CD4-positive, CD25-positive, alpha-beta regulatory T cell (primary cell): ENCODE results near the gene NCLN. TPM values are rescaled to one million over a fixed set of nuclear protein-coding genes. Genes with fewer than 3 reads are reported as not detected.
"Not testable (repeated sequence)": the region's sequence is repeated elsewhere in the genome, so short reads cannot be mapped to it uniquely, and the experiment has no call there.

Experiments
- ATAC-seq, 2 donors: fragments of 150-1000 bp; cut with Tn5 transposase; one replicate each; pipeline ENCODE4 v1.10.0; 2021; ENCODE audit warnings: low read depth in 2 of 2, moderate number of reproducible peaks in 2 of 2, moderate library complexity in 1 of 2
- DNase-seq, 3 donors: peaks; one replicate each; pipeline versions ENCODE4 v3.0.0 to v3.0.0-alpha.2; 2012 to 2022; ENCODE audit warnings: mixed read lengths in 1 of 3
- H3K27ac ChIP-seq: one replicate; pipeline ENCODE4 v1.7.0; 2013; ENCODE audit warnings: mild to moderate bottlenecking, low read length; ENCODE audit not compliant: insufficient read depth, poor library complexity, severe bottlenecking
- H3K27me3 ChIP-seq: one replicate; pipeline ENCODE4 v1.7.0; 2013; ENCODE audit warnings: low read length; ENCODE audit not compliant: control insufficient read depth, insufficient read depth
- H3K36me3 ChIP-seq: one replicate; pipeline ENCODE4 v1.7.0; 2013; ENCODE audit warnings: mild to moderate bottlenecking, low read length, moderate library complexity; ENCODE audit not compliant: control insufficient read depth, insufficient read depth
- H3K4me1 ChIP-seq: 2 replicates; pipeline ENCODE4 v1.7.0; 2013; ENCODE audit warnings: mild to moderate bottlenecking, low read length; ENCODE audit not compliant: insufficient read depth, control insufficient read depth, poor library complexity, severe bottlenecking
- H3K4me3 ChIP-seq: one replicate; pipeline ENCODE4 v1.7.0; 2013; ENCODE audit warnings: low read depth, mild to moderate bottlenecking, low read length, moderate library complexity
- H3K9me3 ChIP-seq, 2 experiments: 1 replicate in 1 of 2; 2 replicates in 1 of 2; pipeline ENCODE4 v1.7.0; 2013; ENCODE audit warnings: low read length in 2 of 2, mild to moderate bottlenecking in 1 of 2, moderate library complexity in 1 of 2; ENCODE audit not compliant: control insufficient read depth in 2 of 2
- H3K27ac Mint-ChIP-seq, 3 donors: one replicate each; pipeline ENCODE4 v1.8.0; 2020 to 2022; ENCODE audit warnings: mild to moderate bottlenecking in 3 of 3, mixed read lengths in 3 of 3, moderate library complexity in 2 of 3
- H3K27me3 Mint-ChIP-seq: one replicate; pipeline ENCODE4 v1.8.0; 2022; ENCODE audit warnings: mild to moderate bottlenecking, mixed read lengths
- H3K36me3 Mint-ChIP-seq: one replicate; pipeline ENCODE4 v1.8.0; 2020; ENCODE audit warnings: mixed read lengths
- H3K4me1 Mint-ChIP-seq, 4 donors: one replicate each; pipeline ENCODE4 v1.8.0; 2020 to 2022; ENCODE audit warnings: mixed read lengths in 4 of 4, mild to moderate bottlenecking in 1 of 4
- H3K4me3 Mint-ChIP-seq, 4 donors: one replicate each; pipeline ENCODE4 v1.8.0; 2020 to 2022; ENCODE audit warnings: mild to moderate bottlenecking in 4 of 4, mixed read lengths in 4 of 4, moderate library complexity in 3 of 4
- H3K9me3 Mint-ChIP-seq, 7 donors: one replicate each; pipeline ENCODE4 v1.8.0; 2020 to 2022; ENCODE audit warnings: mixed read lengths in 7 of 7, mild to moderate bottlenecking in 3 of 7, moderate library complexity in 2 of 7
- polyA plus RNA-seq, 4 donors: library from polyadenylated mRNA; unstranded; fragments of 300-500 nt; fragmentation: Illumina TruSeq; gene quantifications; one replicate each; pipeline ENCODE4 v1.2.3, GENCODE V29; 2021
- total RNA-seq: library from RNA; stranded (reverse); gene quantifications from one replicate; pipeline ENCODE4 v1.2.3, GENCODE V29; 2022

The NCLN gene
- total and polyA plus RNA-seq, 5 donors from 2014 or later = 13.3 to 48.0 (median 25.0) TPM

- Mint-ChIP-seq H3K9me3 (peaks cover 0 to 3% (median 0%) of the 10 kb centered on the region in 7 donors), H3K36me3 (no peaks in the 10 kb centered on the region), H3K27me3 (peaks cover 19% of the 10 kb centered on the region), H3K4me3 (no peak overlapping the region), H3K27ac (no peak overlapping the region), H3K4me1 (peaks cover 0 to 2% (median under 1%) of the 10 kb centered on the region in 4 donors)
- Histone ChIP-seq H3K4me3 (no peak overlapping the region), H3K9me3 (no peaks in the 10 kb centered on the region), H3K36me3 (no peaks in the 10 kb centered on the region), H3K27me3 (peaks cover 3% of the 10 kb centered on the region), H3K27ac (no peak overlapping the region), H3K4me1 (no peaks in the 10 kb centered on the region)
- ATAC-seq (no peak), DNase-seq (no peak)
Observed at GRCh38 chr19:3231288-3231687, 45.6 kb downstream of the NCLN start.

GRCh38 chr19:3233116-3233515 is 47.4 kb downstream of the NCLN start:
- no peaks in the 10 kb centered on the region for H3K9me3 ChIP-seq
- Mint-ChIP-seq H3K36me3 (no peaks in the 10 kb centered on the region), H3K27ac (no peak overlapping the region), H3K4me1 (peaks cover 0 to 2% (median 0%) of the 10 kb centered on the region in 4 donors), H3K4me3 (no peak overlapping the region), H3K27me3 (peaks cover 9% of the 10 kb centered on the region), H3K9me3 (peaks cover 0 to 3% (median 0%) of the 10 kb centered on the region in 7 donors)
- H3K4me1 ChIP-seq = no peaks in the 10 kb centered on the region
- H3K36me3 ChIP-seq = no peaks in the 10 kb centered on the region
- H3K27me3 ChIP-seq = peaks cover 3% of the 10 kb centered on the region
- H3K27ac ChIP-seq = no peak overlapping the region
- H3K4me3 ChIP-seq = no peak overlapping the region
- no peak for DNase-seq
- ATAC-seq = no peak

- Mint-ChIP-seq H3K36me3 (no peaks in the 10 kb centered on the region), H3K27ac (no peak overlapping the region), H3K4me3 (no peak overlapping the region), H3K27me3 (peaks cover 9% of the 10 kb centered on the region), H3K9me3 (peaks cover 0 to 3% (median 0%) of the 10 kb centered on the region in 7 donors), H3K4me1 (peaks cover 0 to 2% (median 0%) of the 10 kb centered on the region in 4 donors)
- Histone ChIP-seq H3K4me1 (no peaks in the 10 kb centered on the region), H3K27ac (no peak overlapping the region), H3K9me3 (no peaks in the 10 kb centered on the region), H3K27me3 (peaks cover 3% of the 10 kb centered on the region), H3K4me3 (no peak overlapping the region), H3K36me3 (no peaks in the 10 kb centered on the region)
- no peak for ATAC-seq
- DNase-seq = no peak
Observed at GRCh38 chr19:3233831-3234230, 48.1 kb downstream of the NCLN start.

GRCh38 chr19:3234800-3235199 is 49.1 kb downstream of the NCLN start:
- H3K4me3 ChIP-seq = no peak overlapping the region
- no peaks in the 10 kb centered on the region for H3K4me1 ChIP-seq
- no peak overlapping the region for H3K27ac ChIP-seq
- Mint-ChIP-seq H3K4me1 (peaks cover 0 to 2% (median 0%) of the 10 kb centered on the region in 4 donors), H3K36me3 (no peaks in the 10 kb centered on the region), H3K27ac (no peak overlapping the region), H3K9me3 (peaks cover 0 to 3% (median 0%) of the 10 kb centered on the region in 7 donors), H3K4me3 (no peak overlapping the region), H3K27me3 (peaks cover under 1% of the 10 kb centered on the region)
- no peaks in the 10 kb centered on the region for H3K9me3 ChIP-seq
- ATAC-seq = no peak
- DNase-seq = no peak
- no peaks in the 10 kb centered on the region for H3K36me3 ChIP-seq
- H3K27me3 ChIP-seq = peaks cover 3% of the 10 kb centered on the region

- H3K36me3 ChIP-seq, H3K4me3 Mint-ChIP-seq, H3K27ac Mint-ChIP-seq, H3K4me3 ChIP-seq, H3K27me3 Mint-ChIP-seq, H3K36me3 Mint-ChIP-seq, H3K4me1 ChIP-seq, H3K27me3 ChIP-seq, H3K27ac ChIP-seq, ATAC-seq, H3K9me3 ChIP-seq, H3K9me3 Mint-ChIP-seq, DNase-seq, H3K4me1 Mint-ChIP-seq: not testable (repeated sequence)
Observed at GRCh38 chr19:3235604-3236003, 49.9 kb downstream of the NCLN start.

GRCh38 chr19:3236272-3236671 is 50.5 kb downstream of the NCLN start:
- H3K27ac ChIP-seq = no peak overlapping the region
- no peaks in the 10 kb centered on the region for H3K4me1 ChIP-seq
- ATAC-seq (no peak), DNase-seq (no peak)
- H3K27me3 ChIP-seq = peaks cover 3% of the 10 kb centered on the region
- Mint-ChIP-seq H3K4me3 (no peak overlapping the region), H3K4me1 (peaks cover 0 to 2% (median 0%) of the 10 kb centered on the region in 4 donors), H3K27ac (no peak overlapping the region), H3K9me3 (peaks cover 0 to 3% (median 0%) of the 10 kb centered on the region in 7 donors), H3K27me3 (no peaks in the 10 kb centered on the region), H3K36me3 (no peaks in the 10 kb centered on the region)
- no peak overlapping the region for H3K4me3 ChIP-seq
- no peaks in the 10 kb centered on the region for H3K9me3 ChIP-seq
- no peaks in the 10 kb centered on the region for H3K36me3 ChIP-seq

GRCh38 chr19:3238066-3238561 is 52.4 kb downstream of the NCLN start:
- H3K27ac Mint-ChIP-seq = no peak overlapping the region
- H3K4me1 ChIP-seq = no peaks in the 10 kb centered on the region

GRCh38 chr19:3239367-3239766 is 53.6 kb downstream of the NCLN start:
- ATAC-seq (no peak), DNase-seq (no peak)
- Histone ChIP-seq H3K27me3 (no peaks in the 10 kb centered on the region), H3K4me3 (no peak overlapping the region), H3K36me3 (no peaks in the 10 kb centered on the region), H3K9me3 (no peaks in the 10 kb centered on the region), H3K4me1 (no peaks in the 10 kb centered on the region), H3K27ac (no peak overlapping the region)
- H3K36me3 Mint-ChIP-seq = no peaks in the 10 kb centered on the region
- no peak overlapping the region for H3K27ac Mint-ChIP-seq
- H3K4me1 Mint-ChIP-seq = no peaks in the 10 kb centered on the region
- no peaks in the 10 kb centered on the region for H3K27me3 Mint-ChIP-seq
- H3K9me3 Mint-ChIP-seq = peaks cover 0 to 3% (median 0%) of the 10 kb centered on the region in 7 donors
- H3K4me3 Mint-ChIP-seq = no peak overlapping the region

More at GRCh38 chr19:3238066-3238561, 52.4 kb downstream of the NCLN start:
- Mint-ChIP-seq H3K9me3 (peaks cover 0 to 3% (median 0%) of the 10 kb centered on the region in 7 donors), H3K27me3 (no peaks in the 10 kb centered on the region), H3K36me3 (no peaks in the 10 kb centered on the region), H3K4me1 (peaks cover 0 to 1% (median 0%) of the 10 kb centered on the region in 4 donors), H3K4me3 (no peak overlapping the region)
- DNase-seq = no peak
- Histone ChIP-seq H3K9me3 (no peaks in the 10 kb centered on the region), H3K4me3 (no peak overlapping the region), H3K36me3 (no peaks in the 10 kb centered on the region), H3K27ac (no peak overlapping the region), H3K27me3 (no peaks in the 10 kb centered on the region)
- no peak for ATAC-seq
